ENCODE data around the gene ACP4.

ACP4 gene

GRCh38 chr19:50820086-50820485, 29.9 kb downstream of the ACP4 start:
- no peak overlapping the region for H3K27ac ChIP-seq
- DNase-seq (ENCODE audit: low read depth, low spot score) = no peak

DNA sequence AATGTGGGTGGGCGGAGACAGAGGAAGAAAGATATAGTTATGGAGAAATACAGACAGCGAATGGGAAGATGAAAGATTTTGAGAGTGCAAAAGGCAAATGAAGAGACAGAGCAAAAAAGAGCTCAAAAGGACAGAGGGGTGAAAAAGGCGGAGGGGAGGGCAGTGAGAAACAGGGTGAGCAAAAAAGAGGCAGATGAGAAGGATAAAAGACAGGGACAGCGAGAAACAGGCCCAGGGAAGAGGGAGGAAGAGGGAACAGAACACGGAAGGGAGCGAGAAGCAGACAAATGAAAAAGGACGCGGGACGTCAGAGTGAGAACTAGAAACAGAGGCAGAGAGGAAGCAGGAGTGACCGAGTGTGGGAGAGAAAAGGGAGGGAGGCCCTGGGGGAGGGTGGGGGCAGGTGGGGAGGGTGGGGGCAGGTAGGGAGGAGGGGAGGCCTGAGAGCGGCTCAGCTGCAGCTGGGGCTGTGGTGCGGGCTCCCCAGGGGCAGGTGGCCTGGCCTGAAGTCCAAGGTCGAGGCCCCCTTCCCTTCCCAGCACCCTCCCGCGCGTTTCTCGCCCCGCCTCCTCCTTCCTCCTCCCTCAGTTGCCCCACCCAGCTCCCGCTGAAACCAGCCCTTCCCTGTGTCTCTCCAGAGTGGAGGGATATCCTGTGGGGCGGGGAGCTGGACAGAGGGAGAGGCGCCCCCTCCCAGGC, 30.5 kb downstream of the ACP4 start:
- no peak overlapping the region for H3K27ac ChIP-seq

GRCh38 chr19:50821248-50821612, 31.0 kb downstream of the ACP4 start:
- DNase-seq (ENCODE audit: low read depth, low spot score) = no peak

More for the DNA sequence above, 30.5 kb downstream of the ACP4 start:
- DNase-seq (ENCODE audit: low read depth, low spot score) = no peak

DNA sequence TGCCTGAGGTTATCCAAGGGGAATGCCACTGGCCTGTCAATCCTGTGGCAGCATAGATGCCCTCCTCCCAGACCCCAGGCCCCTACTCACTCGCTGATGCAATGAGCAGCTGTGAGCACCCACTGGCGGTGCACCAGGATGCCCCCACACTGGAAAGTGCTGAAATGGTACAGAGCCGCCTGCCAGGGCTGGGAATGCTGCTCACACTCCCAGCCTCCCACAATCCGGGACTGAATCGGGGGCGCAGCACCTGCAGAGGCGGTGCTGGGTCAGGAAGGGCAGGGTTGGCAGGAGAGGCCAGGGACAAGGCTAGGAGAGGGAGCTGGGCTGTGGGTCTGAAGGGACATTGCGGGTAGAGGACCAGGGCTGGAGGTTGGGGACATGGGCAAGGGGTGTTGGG, 31.4 kb downstream of the ACP4 start:
- no peak overlapping the region for H3K27ac ChIP-seq
- DNase-seq (ENCODE audit: low read depth, low spot score) = no peak

More at GRCh38 chr19:50821248-50821612, 31.0 kb downstream of the ACP4 start:
- H3K27ac ChIP-seq = no peak overlapping the region

GRCh38 chr19:50822661-50823208, 32.5 kb downstream of the ACP4 start:
- DNase-seq (ENCODE audit: low read depth, low spot score) = no peak

GRCh38 chr19:50823389-50824042, 33.3 kb downstream of the ACP4 start, which contains the start of gene KLK1:
TSS of gene KLK1 (minus strand) at chr19:50823787. CDS start at chr19:50823748, 39 bp downstream.
- no peak within 1 kb of the TSS for H3K27ac ChIP-seq
- DNase-seq (ENCODE audit: low read depth, low spot score) = no peak

More at GRCh38 chr19:50822661-50823208, 32.5 kb downstream of the ACP4 start:
- no peak overlapping the region for H3K27ac ChIP-seq

GRCh38 chr19:50826492-50827240, 36.5 kb downstream of the ACP4 start:
- no peak for DNase-seq (ENCODE audit: low read depth, low spot score)
- H3K27ac ChIP-seq = no peak overlapping the region

GRCh38 chr19:50827476-50827875, 37.3 kb downstream of the ACP4 start:
- no peak overlapping the region for H3K27ac ChIP-seq
- no peak for DNase-seq (ENCODE audit: low read depth, low spot score)

- no peak overlapping the region for H3K27ac ChIP-seq
Measured at GRCh38 chr19:50829801-50830200, 39.6 kb downstream of the ACP4 start.

GRCh38 chr19:50830266-50831025, 40.2 kb downstream of the ACP4 start:
- H3K27ac ChIP-seq = no peak overlapping the region
- DNase-seq (ENCODE audit: low read depth, low spot score) = no peak

More at GRCh38 chr19:50829801-50830200, 39.6 kb downstream of the ACP4 start:
- no peak for DNase-seq (ENCODE audit: low read depth, low spot score)

DNA sequence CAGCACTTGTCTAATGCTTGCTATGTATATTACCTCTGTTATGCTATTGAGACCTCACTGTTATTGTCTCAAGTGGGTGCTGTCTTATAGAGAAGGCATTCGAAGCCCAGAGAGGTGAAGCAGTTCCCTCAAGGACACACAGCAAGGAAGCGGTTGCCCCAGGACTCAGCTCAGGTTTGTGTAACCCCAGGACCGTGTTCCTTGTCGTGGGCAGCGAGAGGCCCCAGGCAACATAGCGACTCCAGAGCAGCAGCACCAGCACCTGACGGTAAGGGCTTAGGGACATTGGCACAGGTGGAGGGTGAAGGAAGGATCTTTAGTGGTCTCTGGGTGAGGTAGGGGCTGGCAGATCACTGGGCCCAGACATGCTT, 40.8 kb downstream of the ACP4 start:
- H3K27ac ChIP-seq = no peak overlapping the region
- no peak for DNase-seq (ENCODE audit: low read depth, low spot score)

- no peak for DNase-seq (ENCODE audit: low read depth, low spot score)
- H3K27ac ChIP-seq = no peak overlapping the region
Measured at GRCh38 chr19:50832666-50833065, 42.5 kb downstream of the ACP4 start.

GRCh38 chr19:50833117-50833801, 43.0 kb downstream of the ACP4 start, which contains the start of gene KLK15:
TSS of gene KLK15 (minus strand) at chr19:50833574. CDS start at chr19:50831492, 2,082 bp downstream.
- no peak for DNase-seq (ENCODE audit: low read depth, low spot score)
- no peak within 1 kb of the TSS for H3K27ac ChIP-seq

DNA sequence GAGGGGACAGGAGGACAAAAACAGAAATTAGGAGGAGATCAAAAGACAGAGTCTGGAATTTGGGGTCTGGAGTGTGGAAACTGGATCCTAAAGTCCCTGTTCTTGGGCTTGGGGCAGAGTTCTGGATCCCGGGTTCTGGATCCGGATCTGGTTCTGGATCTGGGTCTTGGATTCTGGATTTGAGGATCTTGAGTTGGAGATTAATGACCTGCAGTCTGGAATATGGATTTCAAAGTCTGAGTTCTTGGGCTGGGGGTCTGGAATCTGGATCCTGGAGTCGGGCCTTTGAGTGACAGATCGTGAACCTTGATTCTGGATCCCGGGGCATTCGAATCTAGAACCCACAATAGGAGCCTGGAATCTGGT, 43.6 kb downstream of the ACP4 start:
- DNase-seq (ENCODE audit: low read depth, low spot score) = no peak

GRCh38 chr19:50835103-50835784, 45.0 kb downstream of the ACP4 start:
- H3K27ac ChIP-seq = no peak overlapping the region
- no peak for DNase-seq (ENCODE audit: low read depth, low spot score)

More for the DNA sequence above, 43.6 kb downstream of the ACP4 start:
- H3K27ac ChIP-seq = no peak overlapping the region

DNA sequence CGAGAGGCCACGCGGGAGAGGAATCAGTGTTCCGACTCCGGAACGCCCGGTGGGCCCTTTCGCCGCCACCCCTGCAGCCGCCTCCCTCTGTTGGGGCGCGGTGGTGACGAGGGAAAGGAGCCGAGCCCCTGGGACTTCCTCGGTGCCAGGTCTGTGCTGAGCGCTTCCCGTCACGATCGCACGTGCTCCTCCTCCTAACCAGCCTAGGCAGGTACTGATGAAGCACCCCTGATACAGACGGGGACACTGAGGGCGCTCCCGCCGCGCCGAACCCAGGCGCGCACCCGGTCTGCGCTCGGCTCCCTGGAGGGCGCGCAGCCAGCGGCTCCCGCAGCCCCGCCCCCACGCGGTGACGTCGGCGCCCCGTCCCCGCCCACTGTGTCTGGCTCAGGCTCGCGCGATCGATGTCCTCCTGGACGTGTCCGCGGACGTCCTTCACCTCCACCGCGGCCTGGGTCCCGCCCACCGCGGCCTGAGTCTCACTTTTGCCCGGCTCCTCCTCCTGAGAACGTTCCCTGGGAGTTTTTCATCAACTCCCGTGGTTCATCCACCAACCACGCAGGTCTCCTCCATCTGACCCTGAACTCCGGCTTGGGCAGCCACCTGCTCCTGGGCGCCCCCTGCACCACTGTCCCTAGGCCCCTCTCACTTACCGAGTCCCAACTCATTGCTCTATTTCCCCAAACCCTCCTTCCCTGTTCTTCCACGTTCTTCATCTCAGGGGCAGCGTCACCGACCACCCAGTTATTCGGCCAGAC, 45.7 kb downstream of the ACP4 start:
- no peak for DNase-seq (ENCODE audit: low read depth, low spot score)
- H3K27ac ChIP-seq = no peak overlapping the region

GRCh38 chr19:50836543-50837195, 46.5 kb downstream of the ACP4 start:
- no peak overlapping the region for H3K27ac ChIP-seq
- no peak for DNase-seq (ENCODE audit: low read depth, low spot score)

- no peak overlapping the region for H3K27ac ChIP-seq
- DNase-seq (ENCODE audit: low read depth, low spot score) = no peak
Measured at GRCh38 chr19:50837300-50837699, 47.1 kb downstream of the ACP4 start.
